SHP77 treated with DMSO at 0.1 percent for 48 hours (cell line): ENCODE data around the gene NHEJ1.

Experiments
- DNase-seq: peaks from one replicate; lab custom pipeline; 2025; lab: John Stamatoyannopoulos, UW

Gene NHEJ1

DNA sequence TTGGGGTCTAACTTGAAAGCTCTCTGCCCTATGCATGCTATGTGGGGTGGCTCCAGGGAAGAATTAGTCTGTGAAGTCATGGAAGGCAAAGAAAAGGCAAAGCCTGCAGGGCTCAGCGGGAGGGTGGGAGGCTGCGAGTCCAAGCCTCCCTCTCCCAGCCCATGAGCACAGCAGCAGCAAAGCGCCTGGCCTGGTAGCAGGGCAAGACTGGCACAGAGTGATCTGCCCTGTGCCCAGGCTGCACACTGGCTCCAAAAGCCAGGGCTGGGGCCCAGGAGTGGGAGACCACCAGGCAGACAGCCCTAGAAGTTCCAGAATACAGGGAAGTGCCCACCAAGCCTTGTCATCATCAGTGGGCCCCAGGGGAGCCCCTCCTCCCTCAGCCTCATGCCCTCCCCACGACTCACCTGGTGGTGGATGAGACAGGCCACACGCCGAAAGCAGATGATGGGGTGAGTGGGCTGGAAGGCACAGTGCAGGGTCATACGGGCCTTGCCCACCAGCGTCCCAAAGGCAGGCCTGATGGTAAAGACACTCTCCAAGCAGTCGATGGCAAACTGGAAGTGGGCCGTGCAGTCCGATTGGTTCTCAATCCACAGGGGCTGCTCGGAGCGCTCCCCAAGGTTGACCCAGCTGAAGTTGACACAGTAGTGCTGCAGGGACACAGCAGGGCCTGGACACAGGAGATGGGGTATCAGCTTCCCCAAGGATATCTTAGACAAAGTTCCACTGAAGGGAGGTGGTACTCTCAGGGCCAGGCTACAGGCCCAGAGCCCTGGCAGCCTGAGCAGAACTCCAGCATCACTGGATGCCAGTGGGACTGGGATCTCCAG is 131.4 kb downstream of the NHEJ1 start:
- no peak for DNase-seq

DNA sequence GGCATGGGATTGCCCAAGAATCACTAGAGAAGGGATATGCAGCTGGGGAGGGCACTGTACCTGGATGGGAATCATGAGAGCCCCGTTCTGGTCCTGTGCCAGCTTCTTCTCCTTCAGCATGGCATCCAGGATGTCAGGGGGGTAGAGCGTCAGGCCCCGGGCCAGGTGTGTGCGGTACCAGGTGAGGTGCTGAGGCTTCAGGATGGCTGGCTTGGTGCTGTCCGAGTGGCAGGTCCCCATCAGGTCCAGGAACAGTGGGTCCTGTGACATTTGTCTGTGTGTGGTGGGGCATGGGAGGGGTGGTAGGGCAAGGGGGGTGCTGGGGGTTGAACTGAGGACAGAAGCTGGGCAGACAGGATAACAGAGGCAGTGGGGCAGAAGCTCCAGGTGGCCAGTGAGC is 132.5 kb downstream of the NHEJ1 start:
- DNase-seq: no peak

DNA sequence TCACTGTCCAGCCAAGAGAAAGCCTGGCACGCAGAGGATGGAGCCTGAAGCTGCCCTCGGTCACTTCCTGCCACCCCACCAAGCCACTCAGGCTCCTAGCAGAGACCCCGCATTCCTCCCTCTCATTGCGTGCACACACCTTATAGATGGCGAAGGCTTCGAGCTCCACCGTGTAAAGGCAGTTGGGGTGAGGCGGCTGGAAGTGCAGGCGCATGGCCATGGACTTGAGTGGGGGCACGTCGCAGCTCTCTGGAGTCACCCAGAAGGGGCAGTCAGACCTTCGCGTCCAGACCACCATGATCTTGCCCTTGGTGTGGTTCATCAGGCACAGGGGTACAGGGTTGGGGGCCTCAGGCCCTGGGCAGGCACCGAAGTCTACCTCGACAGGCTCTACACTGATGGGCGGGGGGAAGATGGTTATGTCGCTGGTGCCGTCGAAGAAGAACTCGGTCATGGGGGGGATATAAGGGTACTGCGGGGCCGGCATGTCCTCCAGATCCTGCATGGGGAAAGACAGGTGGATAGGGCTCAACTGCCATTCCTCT is 133.0 kb downstream of the NHEJ1 start:
- DNase-seq: no peak

DNA sequence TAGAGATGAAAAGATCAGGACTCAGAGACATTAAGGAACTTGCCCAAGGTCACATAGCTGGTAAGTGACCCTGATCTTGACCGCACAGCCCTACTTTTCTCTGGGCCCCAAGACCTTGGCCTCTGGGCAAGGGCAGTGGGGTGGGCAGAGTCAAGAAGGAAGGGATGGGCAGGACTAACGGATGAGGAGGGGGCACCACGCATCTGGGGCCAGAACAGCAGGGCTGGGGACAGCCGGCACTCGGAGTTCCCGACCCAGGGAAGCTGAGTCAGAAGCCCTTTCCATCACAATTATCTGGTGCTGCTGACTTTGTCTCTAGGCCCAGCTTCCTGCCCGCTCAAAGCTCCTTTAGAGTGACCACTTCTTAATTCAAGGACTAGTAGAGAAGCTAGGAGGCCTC is 133.7 kb downstream of the NHEJ1 start:
- no peak for DNase-seq

DNA sequence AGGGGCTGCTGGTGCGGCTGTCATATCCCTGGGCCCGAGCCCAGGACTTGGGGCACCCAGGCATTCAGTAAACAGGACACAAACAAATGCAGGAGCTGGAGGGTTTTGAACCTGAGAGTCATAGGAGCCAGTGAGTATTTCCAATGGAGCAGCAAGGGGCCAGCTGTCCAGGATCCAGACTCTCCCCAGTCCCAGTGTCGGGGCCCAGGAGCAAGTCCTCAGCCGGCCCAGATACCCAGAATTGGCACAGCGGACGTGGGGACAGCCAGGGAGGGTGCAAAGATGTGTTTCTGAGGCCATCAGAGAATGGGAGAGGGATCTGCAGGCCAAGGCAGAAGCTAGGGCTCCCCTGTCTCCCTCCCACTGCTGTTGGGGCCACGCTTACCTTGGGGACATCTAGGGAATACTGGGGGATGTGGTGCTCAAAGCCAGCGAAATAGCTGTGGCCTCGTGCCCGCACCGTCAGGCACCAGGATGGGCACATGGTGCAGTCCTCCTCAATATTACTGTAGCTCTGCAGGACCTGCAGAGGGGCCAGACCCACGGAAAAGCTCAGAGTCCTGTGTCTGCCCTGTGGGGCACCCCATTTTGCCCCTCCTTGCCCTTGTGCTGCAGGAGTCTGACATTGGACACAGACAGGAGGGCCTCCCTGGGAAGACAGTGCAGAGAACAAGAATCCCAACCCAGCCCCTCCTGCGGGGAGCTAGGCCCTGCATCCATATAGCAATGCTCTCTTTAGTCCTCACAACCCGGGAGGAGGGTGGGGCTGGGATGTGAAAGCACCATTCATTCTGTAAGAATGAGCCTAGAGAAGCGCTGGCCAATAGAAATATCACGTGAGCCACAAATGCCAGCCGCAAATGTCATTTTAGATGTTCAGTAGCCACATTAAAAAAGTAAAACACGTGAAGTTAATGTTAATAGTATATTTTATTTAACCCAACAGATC is 134.7 kb downstream of the NHEJ1 start:
- DNase-seq: no peak
